Forelimb muscle (tissue), 1 donor: ENCODE measurements around the gene OR4D11. TPM values are rescaled to one million over a fixed set of nuclear protein-coding genes. Genes with fewer than 3 reads are reported as not detected.

ENCODE experiments used
- DNase-seq: peaks from one replicate; pipeline ENCODE4 v3.0.0-alpha.2; 2013; ENCODE audit warnings: low read depth
- polyA plus RNA-seq: library from polyadenylated mRNA; unstranded; fragments of 120-200 nt; gene quantifications from one replicate; pipeline ENCODE4 v1.2.1, GENCODE V29; 2013; ENCODE audit not compliant: insufficient read length

The OR4D11 gene
- polyA plus RNA-seq, 1 donor = not detected

GRCh38 chr11:59548309-59548656 is 44.9 kb downstream of the OR4D11 start:
- DNase-seq = no peak

GRCh38 chr11:59550368-59550841 is 47.0 kb downstream of the OR4D11 start:
- DNase-seq = peak; percentile 81

DNA sequence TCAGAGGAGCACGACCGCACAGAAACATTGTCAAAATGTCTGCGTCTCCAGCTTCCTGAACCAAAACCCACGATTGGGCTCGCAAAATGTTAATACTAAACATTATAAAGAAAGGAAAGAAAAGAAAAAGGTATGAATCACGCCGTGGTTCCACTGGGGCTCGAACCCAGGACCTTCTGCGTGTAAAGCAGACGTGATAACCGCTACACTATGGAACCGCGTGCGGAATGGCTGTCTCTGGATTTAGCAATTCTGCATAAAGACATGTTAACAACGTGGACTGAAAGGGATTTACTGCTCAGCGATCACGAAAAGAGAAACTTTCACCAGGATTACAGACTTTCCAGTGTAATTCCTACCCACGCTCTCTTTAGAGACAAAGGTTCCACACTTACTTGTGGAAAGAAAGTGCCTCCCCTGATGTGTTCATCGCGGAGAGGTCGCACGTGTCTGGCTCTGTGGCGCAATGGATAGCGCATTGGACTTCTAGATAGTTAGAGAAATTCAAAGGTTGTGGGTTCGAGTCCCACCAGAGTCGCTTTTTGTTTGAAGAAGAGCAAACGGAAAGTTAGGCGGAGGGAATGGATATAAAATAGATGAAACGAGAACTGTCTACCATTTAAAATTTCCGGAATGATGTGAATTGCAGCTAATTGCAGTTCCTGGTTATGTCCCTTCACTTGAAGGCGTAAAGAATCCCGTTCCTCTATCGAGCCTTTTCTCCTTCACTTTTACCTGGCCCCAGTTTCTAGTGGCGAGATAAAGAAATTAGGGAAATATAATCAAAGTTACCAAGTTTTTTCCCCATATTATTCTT is 47.7 kb downstream of the OR4D11 start:
- DNase-seq = peak; percentile 77

DNA sequence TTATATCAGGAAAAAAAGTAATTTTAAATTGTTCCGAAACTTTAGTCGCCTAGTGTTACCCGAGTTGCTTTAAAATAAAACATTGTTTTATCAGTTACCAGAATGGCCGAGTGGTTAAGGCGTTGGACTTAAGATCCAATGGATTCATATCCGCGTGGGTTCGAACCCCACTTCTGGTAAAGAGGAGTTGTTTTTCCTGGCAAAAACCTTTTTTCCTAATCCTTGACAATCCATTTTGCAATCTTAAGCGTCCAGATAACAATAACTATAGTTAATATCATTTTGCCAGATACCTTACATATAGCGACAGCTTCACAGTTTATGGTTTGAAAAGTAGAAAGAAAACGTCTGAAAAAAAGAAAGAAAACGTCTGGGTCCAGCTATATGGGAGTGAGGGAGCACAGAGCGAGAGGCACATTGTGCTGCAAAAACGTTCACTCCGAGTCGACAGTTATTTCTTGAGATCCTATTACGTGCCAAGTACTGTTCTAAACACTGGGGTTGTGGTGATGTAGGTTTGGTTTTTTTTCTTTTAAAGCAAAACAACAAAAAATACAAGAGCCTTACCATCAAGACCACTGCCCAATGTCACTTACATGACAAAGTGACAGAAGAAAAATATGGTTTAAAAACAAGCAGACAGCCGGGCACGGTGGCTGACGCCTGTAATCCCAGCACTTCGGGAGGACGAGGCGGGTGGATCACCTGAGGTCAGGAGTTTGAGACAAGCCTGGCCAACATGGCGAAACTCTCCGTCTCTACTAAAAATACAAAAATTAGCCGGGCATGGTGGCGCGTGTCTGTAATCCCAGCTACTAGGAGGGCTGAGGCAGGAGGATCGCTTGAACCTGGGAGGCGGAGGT is 48.5 kb downstream of the OR4D11 start:
- no peak for DNase-seq

DNA sequence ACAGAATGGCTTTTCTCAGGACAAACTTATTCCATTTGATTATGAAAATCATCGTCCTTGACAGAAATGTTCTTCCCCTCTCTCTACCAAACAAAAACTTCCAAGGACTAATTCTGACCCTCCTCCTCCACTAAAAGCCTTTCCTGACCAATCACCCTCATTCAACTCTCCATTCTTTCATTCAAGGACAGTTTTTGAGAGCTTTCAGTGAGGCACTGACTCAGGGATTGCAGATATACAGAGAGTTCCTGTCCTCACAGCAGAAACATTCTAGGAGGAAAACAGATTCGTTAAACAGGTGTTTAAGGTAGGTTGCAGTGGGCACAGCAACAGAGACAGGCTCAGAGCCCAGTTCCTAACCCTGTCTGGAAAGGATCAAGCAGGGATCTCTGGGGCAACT is 49.5 kb downstream of the OR4D11 start:
- no peak for DNase-seq

DNA sequence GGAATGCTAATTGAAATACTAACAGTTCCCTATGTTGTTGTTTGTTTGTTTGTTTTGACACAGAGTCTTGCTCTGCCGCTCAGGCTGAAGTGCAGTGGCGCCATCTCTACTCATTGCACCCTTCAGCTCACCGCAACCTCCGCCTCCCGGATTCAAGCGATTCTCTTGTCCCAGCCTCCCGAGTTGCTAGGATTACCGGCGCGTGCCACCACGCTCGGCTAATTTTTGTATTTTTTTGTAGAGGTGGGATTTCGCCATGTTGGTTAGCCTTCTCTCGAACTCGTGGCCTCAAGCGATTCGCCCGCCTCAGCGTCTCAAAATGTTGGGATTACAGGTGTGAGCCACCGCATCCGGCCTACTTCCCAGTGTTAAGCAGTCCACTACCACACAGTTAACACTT is 49.9 kb downstream of the OR4D11 start:
- DNase-seq = no peak

Other genes with a start within 250 kb of the OR4D11 start
- not detected for gene OR5AN1, start 144.7 kb upstream of the OR4D11 start, polyA plus RNA-seq
- gene OR5A2, start 77.2 kb upstream of the OR4D11 start, polyA plus RNA-seq = 0.03 TPM
- gene OR5A1, start 67.1 kb upstream of the OR4D11 start, polyA plus RNA-seq = not detected
- not detected for gene OR4D6, start 46.6 kb upstream of the OR4D11 start, polyA plus RNA-seq
- gene OR4D10, start 30.3 kb upstream of the OR4D11 start, polyA plus RNA-seq = not detected
- 0.08 TPM for gene OR4D9, start 8.0 kb downstream of the OR4D11 start, polyA plus RNA-seq
- gene OSBP, start 112.2 kb downstream of the OR4D11 start, polyA plus RNA-seq = 50.5 TPM
- 25.2 TPM for gene PATL1, start 165.5 kb downstream of the OR4D11 start, polyA plus RNA-seq
- gene OR10V1, start 210.3 kb downstream of the OR4D11 start, polyA plus RNA-seq = not detected